Endodermal cell (in vitro differentiated cells): ENCODE measurements around the gene VAV2. TPM values are rescaled to one million over a fixed set of nuclear protein-coding genes. Genes with fewer than 3 reads are reported as not detected.

ENCODE experiments used
- DNase-seq: peaks from one replicate; pipeline ENCODE4 v3.0.0-alpha.2; 2017
- H3K27ac ChIP-seq: 2 replicates; pipeline ENCODE4 v1.5.1; 2013; ENCODE audit warnings: mild to moderate bottlenecking, low read depth, low read length, moderate library complexity
- H3K27me3 ChIP-seq: 2 replicates; pipeline ENCODE4 v1.6.1; 2013; ENCODE audit warnings: mild to moderate bottlenecking, low read length, moderate library complexity; ENCODE audit not compliant: insufficient read depth, control insufficient read depth, poor library complexity, severe bottlenecking
- H3K36me3 ChIP-seq: 2 replicates; pipeline ENCODE4 v1.7.0; 2013; ENCODE audit warnings: mild to moderate bottlenecking, low read length, moderate library complexity; ENCODE audit not compliant: control insufficient read depth, insufficient read depth
- H3K4me1 ChIP-seq: one replicate; pipeline ENCODE4 v1.7.0; 2013; ENCODE audit warnings: low read length; ENCODE audit not compliant: control insufficient read depth, insufficient read depth
- H3K4me3 ChIP-seq: 2 replicates; pipeline ENCODE4 v1.5.1; 2013; ENCODE audit warnings: mild to moderate bottlenecking, low read length, moderate library complexity
- H3K9ac ChIP-seq: 2 replicates; pipeline ENCODE4 v1.6.1; 2013; ENCODE audit warnings: mild to moderate bottlenecking, low read length, moderate library complexity; ENCODE audit not compliant: poor library complexity, severe bottlenecking; ENCODE audit errors: extremely low read depth
- H3K9me3 ChIP-seq: 2 replicates; pipeline ENCODE4 v1.6.1; 2013; ENCODE audit warnings: mild to moderate bottlenecking, low read length, moderate library complexity; ENCODE audit not compliant: control insufficient read depth
- H3K27ac Mint-ChIP-seq: 2 replicates; pipeline ENCODE4 v1.8.0; 2020; ENCODE audit warnings: mixed read lengths
- H3K27me3 Mint-ChIP-seq: 2 replicates; pipeline ENCODE4 v1.8.0; 2021; ENCODE audit warnings: mild to moderate bottlenecking, mixed read lengths; ENCODE audit not compliant: insufficient read depth
- H3K36me3 Mint-ChIP-seq: 2 replicates; pipeline ENCODE4 v1.8.0; 2020; ENCODE audit warnings: low read depth, mixed read lengths
- H3K4me1 Mint-ChIP-seq: 2 replicates; pipeline ENCODE4 v1.8.0; 2020; ENCODE audit warnings: mixed read lengths
- H3K4me3 Mint-ChIP-seq: 2 replicates; pipeline ENCODE4 v1.8.0; 2020; ENCODE audit warnings: mild to moderate bottlenecking, moderate library complexity, mixed read lengths
- H3K9me3 Mint-ChIP-seq: 2 replicates; pipeline ENCODE4 v1.8.0; 2020; ENCODE audit warnings: mild to moderate bottlenecking, mixed read lengths
- CTCF ChIP-seq: fragments of 200-600 bp; sonication (generic); conservative IDR thresholded peaks from 2 replicates; pipeline ENCODE4 v1.5.0; 2021; ENCODE audit warnings: antibody characterized with exemption, mild to moderate bottlenecking
- WGBS, 2 experiments: methylation state at CpG; one replicate each; pipeline versions ENCODE4 v1.1.5 to v1.1.7; 2013; ENCODE audit warnings: missing lambda C conversion rate in 2 of 2, mixed read lengths in 1 of 2; ENCODE audit not compliant: insufficient coverage in 1 of 2, insufficient read length in 1 of 2; 5-methylcytosine and 5-hydroxymethylcytosine counted together
- total RNA-seq, 2 donors: library from RNA; stranded (reverse); fragmentation: NEBNext Ultra II Directional in 1 of 2; extraction: Animal tissue kit (Norgen Biotek cat#: 25700) in 1 of 2; gene quantifications; 2 replicates in 1 of 2; 3 replicates in 1 of 2; pipeline ENCODE4 v1.2.1, GENCODE V29; 2021

The VAV2 gene
- total RNA-seq, 2 donors from 2014 or later = 29.8 to 35.9 TPM

GRCh38 chr9:133932181-133932580, 59.9 kb downstream of the VAV2 start:
- Histone ChIP-seq H3K4me1 (no peaks in the 10 kb centered on the region), H3K27ac (peak overlapping the region; percentile 17), H3K9ac (no peak overlapping the region), H3K9me3 (no peaks in the 10 kb centered on the region), H3K36me3 (no peaks in the 10 kb centered on the region), H3K4me3 (no peak overlapping the region), H3K27me3 (no peaks in the 10 kb centered on the region)
- Mint-ChIP-seq H3K27ac (no peak overlapping the region), H3K27me3 (no peaks in the 10 kb centered on the region), H3K4me3 (no peak overlapping the region), H3K36me3 (peaks cover 32% of the 10 kb centered on the region), H3K4me1 (no peaks in the 10 kb centered on the region), H3K9me3 (no peaks in the 10 kb centered on the region)
- WGBS, 2 experiments = 95 to 98% methylated on average over 10 to 15 of the region's 15 CpGs
- no peak for TF ChIP-seq CTCF
- DNase-seq = no peak

- H3K9me3 ChIP-seq = no peaks in the 10 kb centered on the region
- H3K4me1 ChIP-seq = no peaks in the 10 kb centered on the region
- DNase-seq = no peak
- Mint-ChIP-seq H3K27me3 (no peaks in the 10 kb centered on the region), H3K27ac (peak overlapping the region; percentile 61), H3K4me3 (no peak overlapping the region), H3K9me3 (no peaks in the 10 kb centered on the region), H3K4me1 (no peaks in the 10 kb centered on the region), H3K36me3 (peaks cover 28% of the 10 kb centered on the region)
- H3K27me3 ChIP-seq = no peaks in the 10 kb centered on the region
- peak overlapping the region; percentile 61 for H3K27ac ChIP-seq
- no peaks in the 10 kb centered on the region for H3K36me3 ChIP-seq
- no peak overlapping the region for H3K4me3 ChIP-seq
- no peak overlapping the region for H3K9ac ChIP-seq
- 86 to 87% methylated on average over 21 to 23 of the region's 23 CpGs for WGBS, 2 experiments
- no peak for TF ChIP-seq CTCF
These were observed 61.2 kb downstream of the VAV2 start for GRCh38 chr9:133930682-133931485.

GRCh38 chr9:133930046-133930681, 62.0 kb downstream of the VAV2 start:
- no peak for DNase-seq
- no peak for TF ChIP-seq CTCF
- Mint-ChIP-seq H3K9me3 (no peaks in the 10 kb centered on the region), H3K4me3 (no peak overlapping the region), H3K27me3 (no peaks in the 10 kb centered on the region), H3K4me1 (no peaks in the 10 kb centered on the region), H3K36me3 (peaks cover 28% of the 10 kb centered on the region), H3K27ac (no peak overlapping the region)
- H3K9ac ChIP-seq = no peak overlapping the region
- no peaks in the 10 kb centered on the region for H3K4me1 ChIP-seq
- 77 to 80% methylated on average over 14 to 20 of the region's 20 CpGs for WGBS, 2 experiments
- no peak overlapping the region for H3K4me3 ChIP-seq
- H3K36me3 ChIP-seq = no peaks in the 10 kb centered on the region
- no peaks in the 10 kb centered on the region for H3K9me3 ChIP-seq
- no peaks in the 10 kb centered on the region for H3K27me3 ChIP-seq
- H3K27ac ChIP-seq = no peak overlapping the region
